Left ventricle myocardium inferior (tissue), 1 donor: Measurements from ENCODE around the gene MCRIP1. TPM values are rescaled to one million over a fixed set of nuclear protein-coding genes. Genes with fewer than 3 reads are reported as not detected.

Experiments used
- DNase-seq: peaks from one replicate; pipeline ENCODE4 v3.0.0-alpha.2; 2020
- H3K27ac ChIP-seq: fragments of 200-600 bp; replicated peaks from 2 replicates; pipeline ENCODE4 v1.8.0; 2021
- H3K27me3 ChIP-seq: fragments of 200-600 bp; 2 replicates; pipeline ENCODE4 v1.8.0; 2021; ENCODE audit warnings: low read depth
- H3K36me3 ChIP-seq: fragments of 200-600 bp; 2 replicates; pipeline ENCODE4 v1.8.0; 2021
- H3K4me1 ChIP-seq: fragments of 200-600 bp; 2 replicates; pipeline ENCODE4 v1.8.0; 2021
- H3K4me3 ChIP-seq: fragments of 200-600 bp; 2 replicates; pipeline ENCODE4 v1.8.0; 2021; ENCODE audit warnings: mild to moderate bottlenecking, moderate library complexity
- H3K9me3 ChIP-seq: fragments of 200-600 bp; replicated peaks from 2 replicates; pipeline ENCODE4 v1.8.0; 2021
- intact Hi-C: fragments of 100-400 bp; cut with micrococcal nuclease; formaldehyde crosslinking; loops from one replicate; pipeline ENCODE4 v1.11.0; 2022
- total RNA-seq: library from RNA; stranded (reverse); fragmentation: NEBNext Ultra II Directional; extraction: Animal tissue kit (Norgen Biotek cat#: 25700); gene quantifications from one replicate; pipeline ENCODE4 v1.2.1, GENCODE V29; 2021
- TF ChIP-seq, protein P1 (sequence below): fragments of 200-600 bp; IDR thresholded peaks from 2 replicates; pipeline ENCODE4 v1.8.0; 2021; ENCODE audit warnings: antibody characterized with exemption, mild to moderate bottlenecking, borderline replicate concordance
- donor health status: DM: no; HTN: yes; CAD: no; lungs with severe emphysema.

The MCRIP1 gene
- total RNA-seq, 1 donor from 2014 or later = 110 TPM

DNA sequence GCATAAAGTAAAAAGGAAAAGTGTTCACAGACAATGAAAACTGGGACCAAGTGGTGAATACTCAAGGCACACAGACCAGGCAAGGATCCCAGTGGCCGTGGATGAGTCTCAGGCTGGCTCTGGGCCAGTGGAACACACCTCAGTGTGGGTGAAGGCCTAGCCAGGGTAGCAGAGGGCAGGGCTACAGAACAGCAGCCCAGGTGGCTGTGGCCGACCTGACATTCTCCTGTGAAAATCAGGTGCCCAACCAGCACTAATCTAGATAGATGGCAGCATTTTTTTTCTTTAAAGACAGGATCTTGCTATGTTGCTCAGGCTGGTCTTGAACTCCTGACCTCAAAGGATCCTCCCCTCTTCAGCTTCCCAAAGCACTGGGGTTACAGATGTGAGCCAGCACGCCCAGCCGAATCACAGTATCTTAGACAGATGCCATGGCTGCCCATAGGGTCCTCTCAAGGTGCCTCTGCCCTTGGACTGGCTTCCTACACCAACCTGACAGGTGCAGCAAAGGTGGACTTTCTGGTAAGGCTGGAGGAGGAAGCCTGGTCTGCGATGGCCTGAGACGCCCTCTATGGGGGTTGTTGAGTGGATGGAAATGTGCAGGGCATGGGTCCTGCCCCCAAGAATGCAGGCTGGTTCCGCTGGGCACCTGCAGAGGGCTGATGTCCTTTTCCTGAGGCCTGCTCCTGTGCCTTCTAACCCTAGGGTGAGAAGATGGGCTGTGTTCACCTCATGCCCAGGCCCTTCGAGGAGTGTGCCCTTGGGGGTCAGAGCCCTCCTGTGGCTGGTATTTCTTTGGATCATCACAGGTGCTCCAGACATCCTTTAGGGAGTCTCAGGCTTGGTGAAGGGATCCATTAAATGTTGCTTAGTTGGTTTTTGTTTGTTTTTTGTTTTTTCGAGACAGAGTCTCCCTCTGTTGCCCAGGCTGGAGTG lies 31.0 kb upstream of the MCRIP1 start:
- no peak for DNase-seq
- Histone ChIP-seq H3K27ac (peak overlapping the region; percentile 34), H3K27me3 (no peaks in the 10 kb centered on the region), H3K4me1 (peaks cover 80% of the 10 kb centered on the region), H3K9me3 (no peaks in the 10 kb centered on the region), H3K4me3 (no peak overlapping the region), H3K36me3 (peaks cover 22% of the 10 kb centered on the region)
- intact Hi-C loops = no loop called here
- TF ChIP-seq, protein P1, sequence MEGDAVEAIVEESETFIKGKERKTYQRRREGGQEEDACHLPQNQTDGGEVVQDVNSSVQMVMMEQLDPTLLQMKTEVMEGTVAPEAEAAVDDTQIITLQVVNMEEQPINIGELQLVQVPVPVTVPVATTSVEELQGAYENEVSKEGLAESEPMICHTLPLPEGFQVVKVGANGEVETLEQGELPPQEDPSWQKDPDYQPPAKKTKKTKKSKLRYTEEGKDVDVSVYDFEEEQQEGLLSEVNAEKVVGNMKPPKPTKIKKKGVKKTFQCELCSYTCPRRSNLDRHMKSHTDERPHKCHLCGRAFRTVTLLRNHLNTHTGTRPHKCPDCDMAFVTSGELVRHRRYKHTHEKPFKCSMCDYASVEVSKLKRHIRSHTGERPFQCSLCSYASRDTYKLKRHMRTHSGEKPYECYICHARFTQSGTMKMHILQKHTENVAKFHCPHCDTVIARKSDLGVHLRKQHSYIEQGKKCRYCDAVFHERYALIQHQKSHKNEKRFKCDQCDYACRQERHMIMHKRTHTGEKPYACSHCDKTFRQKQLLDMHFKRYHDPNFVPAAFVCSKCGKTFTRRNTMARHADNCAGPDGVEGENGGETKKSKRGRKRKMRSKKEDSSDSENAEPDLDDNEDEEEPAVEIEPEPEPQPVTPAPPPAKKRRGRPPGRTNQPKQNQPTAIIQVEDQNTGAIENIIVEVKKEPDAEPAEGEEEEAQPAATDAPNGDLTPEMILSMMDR = no peak

DNA sequence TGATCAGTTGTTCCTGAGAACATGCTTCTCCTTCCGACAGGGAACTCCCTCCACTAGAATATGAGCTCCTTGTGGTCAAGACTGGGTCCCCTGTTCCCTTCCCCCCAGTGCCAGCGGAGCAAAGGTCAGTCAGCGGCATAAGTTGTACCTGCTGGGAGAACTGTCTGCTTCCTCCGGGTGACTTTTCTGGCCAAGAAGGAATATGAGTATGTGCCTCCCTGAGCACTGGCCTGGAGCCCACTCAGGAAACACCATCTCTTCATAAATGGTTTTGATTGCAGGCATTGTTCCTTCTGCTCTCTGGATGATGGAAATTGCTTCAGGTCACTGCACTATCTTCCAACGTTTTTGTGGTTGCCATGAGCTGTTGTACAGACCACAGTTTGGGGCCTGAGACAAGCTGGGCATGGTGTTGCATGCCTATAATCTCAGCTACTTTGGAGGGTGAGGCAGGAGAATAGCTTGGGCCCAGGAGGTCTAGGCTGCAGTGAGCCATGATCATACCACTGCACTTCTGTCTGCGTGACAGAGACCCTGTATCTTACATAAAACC lies 30.1 kb upstream of the MCRIP1 start:
- Histone ChIP-seq H3K36me3 (peaks cover 22% of the 10 kb centered on the region), H3K9me3 (no peaks in the 10 kb centered on the region), H3K4me1 (peaks cover 80% of the 10 kb centered on the region), H3K27ac (peak overlapping the region; percentile 97), H3K27me3 (no peaks in the 10 kb centered on the region), H3K4me3 (no peak overlapping the region)
- no peak for DNase-seq
- TF ChIP-seq, protein P1 = no peak
- intact Hi-C loops = no loop called here

DNA sequence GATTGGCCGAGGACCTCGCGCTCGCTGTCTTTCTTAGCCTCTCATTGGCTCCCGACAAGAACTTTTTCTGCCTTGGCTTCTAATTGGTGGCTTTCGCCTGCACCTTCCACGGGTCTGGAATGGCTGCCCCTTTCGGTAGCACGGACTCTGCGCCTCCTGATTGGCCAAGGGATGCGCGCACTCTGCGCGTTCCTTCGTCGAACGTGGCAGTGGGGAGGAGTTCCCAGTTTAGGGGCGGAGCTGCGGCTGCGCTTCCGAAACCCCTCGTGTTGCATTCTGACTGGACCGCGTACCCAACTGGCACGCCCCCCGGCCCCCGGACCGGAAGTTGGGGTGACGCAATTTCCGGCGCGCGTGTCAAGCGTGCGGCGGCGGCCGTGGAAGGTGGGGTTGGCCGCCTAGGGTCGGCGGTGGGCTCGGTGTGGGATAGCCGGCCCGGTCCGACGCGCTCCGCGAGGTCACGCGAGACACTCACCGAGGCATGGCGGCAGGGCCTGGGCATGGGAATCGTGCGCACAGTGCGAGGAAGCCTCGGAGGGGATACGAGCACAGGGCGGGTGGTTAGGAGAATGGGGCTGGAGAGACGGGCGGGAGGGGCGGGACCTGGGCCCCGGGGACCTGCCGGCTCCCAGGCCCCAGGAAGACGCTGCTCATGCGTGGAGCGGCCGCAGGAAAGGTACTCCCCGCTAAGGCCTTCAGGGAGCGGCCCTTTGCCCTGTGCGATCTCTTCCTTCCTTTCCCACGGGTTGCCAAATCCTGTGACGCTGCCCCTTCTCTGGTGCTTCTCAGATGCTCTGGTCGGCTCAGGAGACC lies 27.9 kb upstream of the MCRIP1 start:
- H3K27me3 ChIP-seq = no peaks in the 10 kb centered on the region
- DNase-seq = peak; percentile 99
- H3K36me3 ChIP-seq = peaks cover 35% of the 10 kb centered on the region
- peak overlapping the region; percentile 81 for H3K4me3 ChIP-seq
- peak overlapping the region; percentile 97 for H3K27ac ChIP-seq
- intact Hi-C loops = no loop called here
- H3K9me3 ChIP-seq = no peaks in the 10 kb centered on the region
- peaks cover 77% of the 10 kb centered on the region for H3K4me1 ChIP-seq
- TF ChIP-seq, protein P1 = peak; percentile 50

DNA sequence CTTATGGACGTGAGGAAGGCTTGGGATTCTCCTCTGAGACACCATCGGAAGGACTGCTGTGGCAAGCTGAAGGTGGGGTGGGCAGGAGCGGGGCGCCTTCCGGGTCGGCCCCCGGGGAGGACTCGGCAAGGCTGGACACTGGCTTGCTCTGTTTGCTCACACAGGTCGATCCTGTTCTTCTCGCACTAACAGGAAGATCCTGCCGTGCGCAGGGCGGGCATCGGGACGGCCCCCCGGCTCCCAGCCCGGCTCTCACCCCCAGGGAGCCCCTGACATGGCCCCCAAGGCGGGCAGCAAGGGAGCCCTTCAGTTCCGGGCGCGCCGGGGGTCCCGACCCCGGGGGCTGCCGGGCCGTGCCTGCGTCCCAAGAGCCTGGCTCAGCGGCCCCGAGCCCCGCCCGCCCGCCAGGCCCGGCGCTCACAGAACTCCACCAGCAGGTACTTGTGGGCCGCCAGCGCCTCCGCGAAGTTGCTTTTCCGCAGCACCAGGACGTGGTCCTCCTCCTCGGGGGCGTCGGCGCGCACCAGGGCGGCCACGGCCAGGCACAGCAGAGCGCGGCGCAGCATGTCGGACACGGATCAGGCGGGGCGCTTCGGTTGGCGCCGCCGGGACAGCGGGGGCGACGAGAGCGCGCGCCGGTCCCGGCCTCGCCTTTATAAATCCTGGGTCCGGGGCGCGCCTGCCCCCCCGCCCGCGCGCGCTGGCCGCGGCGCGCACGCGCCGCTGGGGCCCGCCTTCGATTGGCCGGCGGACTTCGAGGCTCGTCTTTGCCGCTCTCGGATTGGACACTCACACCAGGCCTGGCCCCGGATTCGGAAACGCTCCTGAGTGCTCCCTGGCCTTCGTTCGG lies 27.0 kb upstream of the MCRIP1 start, which contains the start of gene P4HB:
P4HB (minus strand) TSS at position 630 of the 850 bp plus-strand sequence; CDS start at position 566, 64 bp downstream.
- peak within 1 kb of the TSS; percentile 97 for H3K27ac ChIP-seq
- H3K4me1 ChIP-seq = peaks cover 78% of the 10 kb centered on the region
- intact Hi-C loops = no loop called here
- peaks cover 34% of the 10 kb centered on the region for H3K36me3 ChIP-seq
- peak within 1 kb of the TSS; percentile 91 for H3K4me3 ChIP-seq
- no peaks in the 10 kb centered on the region for H3K9me3 ChIP-seq
- DNase-seq = no peak
- H3K27me3 ChIP-seq = no peaks in the 10 kb centered on the region
- TF ChIP-seq, protein P1 = no peak
